GM18520 (cell line): ENCODE data around the gene HELB.

Experiments
- ATAC-seq: cut with Tn5 transposase; IDR thresholded peaks from one replicate; pipeline ENCODE4 v1.9.1; 2021; ENCODE audit not compliant: unreplicated experiment

Gene HELB

GRCh38 chr12:66359300-66359699 is 57.0 kb downstream of the HELB start:
- ATAC-seq, result no peak

- ATAC-seq, result no peak
Observed at GRCh38 chr12:66361703-66362102, 59.4 kb downstream of the HELB start.

- no peak for ATAC-seq
Observed at GRCh38 chr12:66365718-66366490, 63.6 kb downstream of the HELB start.

DNA sequence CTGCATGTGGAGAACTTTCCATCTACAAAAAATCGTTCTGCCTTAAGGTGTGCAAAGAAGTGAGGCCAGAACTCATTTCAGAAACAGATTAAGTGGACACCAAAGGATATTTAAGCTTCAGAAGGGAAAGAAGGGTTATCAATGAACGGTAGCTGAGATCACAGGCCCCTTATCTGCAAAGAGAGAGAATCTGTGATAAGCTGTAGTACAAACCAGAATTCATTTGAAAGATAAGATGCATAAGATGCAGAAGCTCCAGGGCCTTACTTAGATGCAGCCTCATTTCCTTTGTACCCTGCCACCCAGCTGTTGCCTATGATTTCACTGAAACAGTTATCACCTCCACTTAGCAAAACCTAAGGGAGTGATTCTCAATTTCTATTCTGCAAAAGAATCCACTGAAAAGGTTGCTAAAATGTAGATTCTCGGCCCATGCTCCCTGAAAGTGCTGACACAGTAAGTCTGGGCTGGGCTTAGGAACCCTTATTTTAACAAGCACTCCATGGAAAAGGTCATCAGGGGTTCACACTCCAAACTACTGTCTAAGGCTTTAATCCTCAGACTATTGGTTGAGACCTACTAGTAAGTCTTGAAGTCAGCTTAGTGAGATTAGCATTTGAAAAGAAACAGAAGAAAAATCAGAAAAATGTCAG is 64.8 kb downstream of the HELB start:
- no peak for ATAC-seq

GRCh38 chr12:66371982-66372381 is 69.7 kb downstream of the HELB start:
- ATAC-seq, result no peak

- no peak for ATAC-seq
Observed at GRCh38 chr12:66375560-66375959, 73.3 kb downstream of the HELB start.

- ATAC-seq, result no peak
Observed at GRCh38 chr12:66379616-66380015, 77.3 kb downstream of the HELB start.

GRCh38 chr12:66380769-66381535 is 78.7 kb downstream of the HELB start:
- no peak for ATAC-seq

DNA sequence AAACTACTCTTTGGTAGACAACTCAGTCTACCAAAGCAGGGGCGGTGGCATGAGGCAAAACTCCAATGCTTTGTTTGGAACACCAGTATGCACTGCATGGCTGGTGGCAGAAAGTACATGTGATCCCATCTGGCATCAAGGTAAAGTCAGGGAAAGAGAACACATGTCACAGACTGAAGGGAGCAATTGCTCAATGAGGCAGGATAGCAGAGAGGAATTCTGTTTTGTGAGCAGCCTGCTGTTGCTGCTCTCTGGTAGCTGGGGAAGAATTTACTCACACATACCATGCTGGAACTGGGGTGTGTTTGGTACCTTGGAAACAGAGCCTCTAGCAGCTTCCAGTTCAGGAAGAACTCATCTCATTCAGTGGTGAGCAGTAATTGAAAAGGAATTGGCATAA is 84.8 kb downstream of the HELB start:
- ATAC-seq, result no peak
